T-helper 17 cell (primary cell): ENCODE results near the gene BCAS1. TPM values are rescaled to one million over a fixed set of nuclear protein-coding genes. Genes with fewer than 3 reads are reported as not detected.
A peak's percentile ranks its signal among the peaks of the same experiment; 100 is the strongest.

ENCODE experiments used
- ATAC-seq: fragments of 150-1000 bp; cut with Tn5 transposase; 2 replicates; pipeline ENCODE4 v1.10.0; 2021; ENCODE audit warnings: mild to moderate bottlenecking, moderate library complexity
- DNase-seq, 3 donors: peaks; one replicate each; pipeline versions ENCODE4 v3.0.0 to v3.0.0-alpha.2; 2020 to 2021
- H3K9me3 ChIP-seq: one replicate; pipeline ENCODE4 v1.7.0; 2013; ENCODE audit warnings: low read length, mild to moderate bottlenecking; ENCODE audit not compliant: control insufficient read depth, poor library complexity, severe bottlenecking
- H3K27ac Mint-ChIP-seq: one replicate; pipeline ENCODE4 v1.8.0; 2022; ENCODE audit warnings: mild to moderate bottlenecking, moderate library complexity, mixed read lengths
- H3K27me3 Mint-ChIP-seq: one replicate; pipeline ENCODE4 v1.8.0; 2022; ENCODE audit warnings: mixed read lengths
- H3K36me3 Mint-ChIP-seq: one replicate; pipeline ENCODE4 v1.8.0; 2022; ENCODE audit warnings: low read depth, mixed read lengths
- H3K4me1 Mint-ChIP-seq: one replicate; pipeline ENCODE4 v1.8.0; 2022; ENCODE audit warnings: mild to moderate bottlenecking, mixed read lengths
- H3K4me3 Mint-ChIP-seq: one replicate; pipeline ENCODE4 v1.8.0; 2022; ENCODE audit warnings: mild to moderate bottlenecking, moderate library complexity, mixed read lengths
- total RNA-seq, 4 donors: library from RNA in 2 of 4; stranded (reverse) in 2 of 4; gene quantifications; one replicate each; pipeline ENCODE4 v1.2.3 and lab custom pipeline; 2022 to 2026

BCAS1 gene
- total RNA-seq, 2 donors from 2014 or later = 0.27 TPM; not detected in 1

DNA sequence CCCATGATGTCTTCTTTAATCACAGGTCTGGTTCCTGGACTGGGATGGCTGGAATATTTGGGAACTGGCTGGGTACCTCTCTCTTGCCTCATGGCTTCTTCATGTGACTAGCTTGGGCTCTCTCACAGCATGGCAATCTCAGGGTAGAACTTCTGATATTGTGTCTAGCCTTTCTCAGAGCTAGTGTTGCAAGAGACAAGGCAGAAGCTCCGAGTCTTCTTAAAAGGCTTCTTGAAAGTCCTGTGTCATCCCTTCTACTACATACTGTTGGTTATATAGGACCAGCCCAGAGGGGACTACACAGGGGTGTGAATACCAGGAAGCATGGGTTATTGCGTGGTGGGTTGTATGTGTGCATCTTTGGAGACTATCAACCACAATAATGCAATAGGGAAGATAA lies 23.3 kb downstream of the BCAS1 start:
- Mint-ChIP-seq H3K27me3 (peaks cover 30% of the 10 kb centered on the region), H3K4me1 (peaks cover 4% of the 10 kb centered on the region), H3K4me3 (no peak overlapping the region), H3K36me3 (peaks cover 8% of the 10 kb centered on the region), H3K27ac (no peak overlapping the region)
- ATAC-seq = no peak
- no peak for DNase-seq
- H3K9me3 ChIP-seq = no peaks in the 10 kb centered on the region

DNA sequence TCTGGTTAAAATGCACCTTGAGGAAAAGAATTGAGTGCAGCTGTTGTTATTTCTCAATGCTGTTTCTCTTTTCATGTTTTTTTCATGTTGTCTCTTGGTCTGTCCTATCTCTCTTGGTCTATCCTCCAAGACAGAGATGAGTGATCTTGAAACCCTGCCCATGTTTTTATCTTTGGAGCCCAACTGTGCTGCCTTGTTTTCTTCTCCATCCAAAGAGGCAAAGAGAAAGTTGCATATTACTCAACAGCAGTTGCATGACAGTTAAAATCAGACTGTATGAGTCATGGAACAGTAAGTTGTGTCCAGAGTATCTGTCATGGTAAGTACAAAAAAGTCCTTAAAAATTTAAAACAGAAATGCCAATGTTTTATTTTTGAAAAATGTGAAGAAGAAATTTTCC lies 26.2 kb downstream of the BCAS1 start:
- Mint-ChIP-seq H3K4me1 (peaks cover 4% of the 10 kb centered on the region), H3K36me3 (peaks cover 2% of the 10 kb centered on the region), H3K4me3 (no peak overlapping the region), H3K27me3 (peaks cover 30% of the 10 kb centered on the region), H3K27ac (peak overlapping the region; percentile 51)
- no peaks in the 10 kb centered on the region for H3K9me3 ChIP-seq
- DNase-seq (no peak), ATAC-seq (no peak)

DNA sequence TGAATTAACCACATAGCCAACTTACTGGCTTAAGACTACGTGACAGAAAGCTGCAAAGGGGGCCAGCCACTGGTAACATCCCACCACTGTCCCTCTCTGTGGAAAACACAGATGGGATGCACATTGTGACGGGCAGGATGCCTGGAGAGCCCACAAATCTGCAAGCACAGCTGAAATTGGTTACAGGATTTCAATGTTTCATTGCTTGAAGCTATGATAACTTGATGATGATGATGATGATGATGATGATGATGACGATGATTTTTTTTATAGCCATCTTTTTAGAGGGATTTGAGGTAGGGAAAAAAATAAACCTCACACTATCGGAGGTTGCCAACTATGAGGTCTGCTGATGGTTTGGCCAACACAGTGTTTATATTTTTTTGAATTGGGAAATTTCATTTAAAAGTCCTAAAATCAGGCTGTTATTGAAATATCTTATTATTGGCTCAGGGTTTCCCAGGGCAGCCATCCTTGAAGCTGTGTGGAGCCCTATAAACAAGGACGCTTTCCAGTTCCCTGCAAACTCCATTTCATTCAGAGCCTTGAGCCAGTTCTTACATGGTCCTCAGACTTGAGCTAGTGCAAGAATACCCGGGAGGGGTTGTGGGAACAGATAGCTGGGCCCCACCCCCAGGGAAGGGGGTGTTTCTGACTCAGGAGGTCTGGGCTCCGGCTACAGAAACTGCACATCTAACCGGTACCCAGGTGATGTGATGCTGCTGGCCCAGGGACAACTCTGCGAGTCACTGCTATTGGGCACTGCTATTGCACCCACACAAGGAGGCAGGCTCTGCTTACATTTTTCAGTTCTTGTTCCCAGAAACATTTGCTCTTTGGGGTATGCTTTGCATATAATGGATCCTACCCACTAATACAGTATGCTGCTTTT lies 27.1 kb downstream of the BCAS1 start:
- DNase-seq (no peak), ATAC-seq (no peak)
- peaks cover 38% of the 10 kb centered on the region for H3K27me3 Mint-ChIP-seq
- no peak overlapping the region for H3K4me3 Mint-ChIP-seq
- H3K27ac Mint-ChIP-seq = no peak overlapping the region
- peaks cover 4% of the 10 kb centered on the region for H3K4me1 Mint-ChIP-seq
- H3K36me3 Mint-ChIP-seq = peaks cover 2% of the 10 kb centered on the region
- no peaks in the 10 kb centered on the region for H3K9me3 ChIP-seq

GRCh38 chr20:54042021-54042420 lies 28.4 kb downstream of the BCAS1 start:
- peaks cover 44% of the 10 kb centered on the region for H3K27me3 Mint-ChIP-seq
- peaks cover 4% of the 10 kb centered on the region for H3K36me3 Mint-ChIP-seq
- H3K9me3 ChIP-seq = no peaks in the 10 kb centered on the region
- H3K4me1 Mint-ChIP-seq = peaks cover 4% of the 10 kb centered on the region
- no peak for DNase-seq
- no peak overlapping the region for H3K27ac Mint-ChIP-seq
- ATAC-seq = no peak
- no peak overlapping the region for H3K4me3 Mint-ChIP-seq

GRCh38 chr20:54041336-54041735 lies 29.1 kb downstream of the BCAS1 start:
- peaks cover 4% of the 10 kb centered on the region for H3K36me3 Mint-ChIP-seq
- H3K27ac Mint-ChIP-seq = no peak overlapping the region
- H3K9me3 ChIP-seq = no peaks in the 10 kb centered on the region
- ATAC-seq = no peak
- H3K4me1 Mint-ChIP-seq = peaks cover 4% of the 10 kb centered on the region
- H3K27me3 Mint-ChIP-seq = peaks cover 44% of the 10 kb centered on the region
- H3K4me3 Mint-ChIP-seq = no peak overlapping the region
- no peak for DNase-seq

DNA sequence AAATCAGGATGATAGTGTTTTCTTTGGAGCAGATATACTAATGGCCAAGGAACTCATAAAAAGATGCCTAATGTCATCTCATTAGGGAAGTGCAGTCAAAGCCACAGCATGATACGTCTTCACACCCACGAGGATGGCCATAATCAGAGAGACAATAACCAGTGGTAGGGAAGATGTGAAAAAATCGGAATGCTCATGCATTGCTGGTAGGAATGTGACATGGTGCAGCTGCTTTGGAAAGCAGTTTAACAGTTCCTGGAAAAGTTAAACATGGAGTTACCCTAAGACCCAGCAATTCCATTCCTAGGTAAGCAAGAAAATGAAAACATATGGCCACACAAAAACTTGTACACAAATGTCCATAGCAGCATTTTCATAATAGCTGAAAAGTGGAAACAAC lies 29.9 kb downstream of the BCAS1 start:
- no peaks in the 10 kb centered on the region for H3K9me3 ChIP-seq
- Mint-ChIP-seq H3K27ac (no peak overlapping the region), H3K4me1 (peaks cover 4% of the 10 kb centered on the region), H3K27me3 (peaks cover 44% of the 10 kb centered on the region), H3K36me3 (peaks cover 4% of the 10 kb centered on the region), H3K4me3 (no peak overlapping the region)
- DNase-seq = no peak
- no peak for ATAC-seq

DNA sequence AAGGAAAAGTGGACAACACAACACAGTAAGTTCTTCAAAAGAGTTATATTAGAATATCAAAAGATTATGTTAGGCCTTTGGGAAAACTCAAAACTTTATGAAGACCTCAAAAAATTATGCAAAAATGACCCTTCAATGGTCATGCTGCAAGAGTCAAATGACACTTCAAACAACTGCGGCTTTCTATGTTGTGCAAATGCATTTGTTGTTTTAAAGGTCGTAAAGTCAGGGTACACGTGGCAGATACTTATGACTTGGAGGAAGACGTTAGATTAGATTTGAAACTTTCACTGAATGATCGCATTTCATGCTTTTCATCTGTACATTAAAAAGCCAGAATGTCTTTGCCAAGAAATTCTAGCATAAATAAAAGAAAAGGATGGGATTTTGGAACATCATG lies 31.4 kb downstream of the BCAS1 start:
- no peaks in the 10 kb centered on the region for H3K9me3 ChIP-seq
- H3K4me1 Mint-ChIP-seq = peaks cover 4% of the 10 kb centered on the region
- no peak overlapping the region for H3K4me3 Mint-ChIP-seq
- peaks cover 49% of the 10 kb centered on the region for H3K27me3 Mint-ChIP-seq
- peaks cover 4% of the 10 kb centered on the region for H3K36me3 Mint-ChIP-seq
- H3K27ac Mint-ChIP-seq = no peak overlapping the region
- DNase-seq (no peak), ATAC-seq (no peak)

DNA sequence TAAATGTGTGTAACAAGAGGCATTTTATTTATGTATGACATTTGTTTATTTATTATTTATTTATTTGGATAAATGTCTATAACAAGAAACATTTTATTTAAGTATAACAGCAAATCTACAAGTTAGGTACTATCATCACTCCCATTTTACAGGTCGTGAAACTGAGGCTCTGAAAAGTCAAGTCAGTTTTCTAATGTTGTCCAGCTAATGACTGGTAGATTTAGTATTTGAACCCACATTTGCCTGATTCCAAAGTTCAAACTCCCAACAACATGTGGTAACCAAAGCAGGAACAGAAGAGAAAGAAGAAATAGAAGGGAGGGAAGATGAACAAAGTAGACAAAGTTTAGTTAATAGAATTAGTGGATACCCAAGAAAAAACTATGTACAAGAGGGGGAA lies 32.9 kb downstream of the BCAS1 start:
- Mint-ChIP-seq H3K27ac (no peak overlapping the region), H3K36me3 (peaks cover 4% of the 10 kb centered on the region), H3K4me3 (no peak overlapping the region), H3K27me3 (peaks cover 48% of the 10 kb centered on the region), H3K4me1 (peaks cover 4% of the 10 kb centered on the region)
- DNase-seq (no peak), ATAC-seq (no peak)
- H3K9me3 ChIP-seq = no peaks in the 10 kb centered on the region

DNA sequence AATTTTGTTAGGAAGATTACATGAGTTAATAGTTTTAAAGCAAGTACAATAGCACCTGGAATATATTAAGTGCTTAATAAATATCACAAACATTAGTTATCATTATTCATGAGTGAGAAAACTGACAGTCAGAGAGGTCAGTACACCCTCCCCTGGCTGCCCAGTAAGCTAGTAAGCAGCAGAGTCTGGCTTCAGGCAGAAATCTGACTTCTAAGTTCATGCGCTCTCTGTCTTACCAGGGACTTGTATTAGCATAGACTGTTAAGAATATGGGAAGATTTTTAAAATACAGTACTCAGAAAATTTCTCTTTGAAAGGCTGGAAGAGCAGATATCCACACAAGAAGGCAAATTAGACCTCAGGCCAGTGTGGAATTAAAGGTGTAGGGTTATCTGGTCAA lies 40.8 kb downstream of the BCAS1 start:
- H3K4me3 Mint-ChIP-seq = no peak overlapping the region
- no peaks in the 10 kb centered on the region for H3K36me3 Mint-ChIP-seq
- peaks cover 55% of the 10 kb centered on the region for H3K27me3 Mint-ChIP-seq
- no peak for ATAC-seq
- H3K27ac Mint-ChIP-seq = no peak overlapping the region
- peaks cover 4% of the 10 kb centered on the region for H3K9me3 ChIP-seq
- no peak for DNase-seq
- H3K4me1 Mint-ChIP-seq = no peaks in the 10 kb centered on the region

- no peaks in the 10 kb centered on the region for H3K4me1 Mint-ChIP-seq
- ATAC-seq (no peak), DNase-seq (no peak)
- H3K36me3 Mint-ChIP-seq = no peaks in the 10 kb centered on the region
- H3K4me3 Mint-ChIP-seq = no peak overlapping the region
- peaks cover 4% of the 10 kb centered on the region for H3K9me3 ChIP-seq
- H3K27me3 Mint-ChIP-seq = peaks cover 56% of the 10 kb centered on the region
- no peak overlapping the region for H3K27ac Mint-ChIP-seq
These were observed 41.2 kb downstream of the BCAS1 start for GRCh38 chr20:54029176-54029575.

GRCh38 chr20:54028276-54029011 lies 42.0 kb downstream of the BCAS1 start:
- Mint-ChIP-seq H3K27me3 (peaks cover 53% of the 10 kb centered on the region), H3K4me1 (no peaks in the 10 kb centered on the region), H3K36me3 (no peaks in the 10 kb centered on the region), H3K27ac (no peak overlapping the region), H3K4me3 (no peak overlapping the region)
- DNase-seq = no peak
- no peak for ATAC-seq
- H3K9me3 ChIP-seq = peaks cover 4% of the 10 kb centered on the region

GRCh38 chr20:54027704-54028103 lies 42.7 kb downstream of the BCAS1 start:
- H3K9me3 ChIP-seq = peaks cover 4% of the 10 kb centered on the region

DNA sequence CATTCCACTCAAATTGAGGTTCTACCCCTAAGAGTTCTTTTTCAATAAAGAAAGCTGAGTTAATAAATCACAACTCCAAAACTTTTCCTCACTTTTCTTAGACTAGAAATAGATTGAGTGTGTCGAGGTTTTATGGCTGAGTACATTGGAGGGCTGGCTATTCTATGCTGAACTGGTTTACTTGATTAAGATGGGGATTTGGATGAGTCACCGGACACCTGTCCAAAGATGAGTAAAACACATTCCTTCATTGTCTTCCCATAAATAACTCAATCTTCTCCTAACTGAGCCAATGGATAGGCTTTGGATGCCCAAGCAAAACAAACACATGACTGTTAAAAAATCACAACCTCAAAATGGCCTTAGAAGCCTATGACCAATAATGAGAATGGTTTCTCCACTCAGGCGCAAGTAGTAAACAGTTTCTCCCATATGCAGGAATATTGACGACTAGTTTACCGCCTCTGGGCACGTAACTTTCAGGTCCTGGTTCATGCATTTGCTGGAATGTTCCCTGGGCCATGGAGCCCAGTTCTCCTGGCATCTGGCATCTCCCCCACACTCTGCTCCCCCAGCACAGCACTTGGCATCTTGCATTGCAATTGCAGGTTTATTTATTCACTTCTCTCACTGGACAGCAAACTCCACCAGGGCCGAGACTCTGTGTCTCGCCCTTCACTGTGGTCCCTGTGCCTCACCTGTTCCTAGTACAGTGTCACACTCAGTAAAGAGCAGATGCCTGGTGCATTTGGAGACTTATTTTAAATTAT lies 43.9 kb downstream of the BCAS1 start:
- Mint-ChIP-seq H3K27me3 (peaks cover 61% of the 10 kb centered on the region), H3K4me1 (no peaks in the 10 kb centered on the region), H3K27ac (no peak overlapping the region), H3K36me3 (no peaks in the 10 kb centered on the region), H3K4me3 (no peak overlapping the region)
- no peak for DNase-seq
- no peak for ATAC-seq
- no peaks in the 10 kb centered on the region for H3K9me3 ChIP-seq

More at GRCh38 chr20:54027704-54028103, 42.7 kb downstream of the BCAS1 start:
- DNase-seq (no peak), ATAC-seq (no peak)
- Mint-ChIP-seq H3K4me1 (no peaks in the 10 kb centered on the region), H3K27me3 (peaks cover 60% of the 10 kb centered on the region), H3K27ac (no peak overlapping the region), H3K36me3 (no peaks in the 10 kb centered on the region), H3K4me3 (no peak overlapping the region)
